Astrocyte (in vitro differentiated cells and primary cell): ENCODE data around the gene XDH. TPM values are rescaled to one million over a fixed set of nuclear protein-coding genes. Genes with fewer than 3 reads are reported as not detected.

Experiments
- DNase-seq: peaks from one replicate; pipeline ENCODE4 v3.0.0-alpha.2; 2010; ENCODE audit warnings: low read depth
- FAIRE-seq: peaks from 2 replicates; lab custom pipeline; 2011; peaks lifted over from hg19 to GRCh38; lab: Jason Lieb, UNC
- H2AFZ ChIP-seq: 2 replicates; pipeline ENCODE4 v1.6.0; 2012; ENCODE audit warnings: low read depth, low read length, inconsistent platforms
- H3K27ac ChIP-seq: 2 replicates; pipeline ENCODE4 v1.5.1; 2011; ENCODE audit warnings: low read depth, low read length, inconsistent platforms
- H3K27me3 ChIP-seq: 2 replicates; pipeline ENCODE4 v1.6.0; 2011; ENCODE audit warnings: low read length, inconsistent platforms; ENCODE audit not compliant: insufficient read depth
- H3K36me3 ChIP-seq: 2 replicates; pipeline ENCODE4 v1.5.1; 2011; ENCODE audit warnings: low read length, inconsistent platforms; ENCODE audit not compliant: insufficient read depth
- H3K4me1 ChIP-seq: 2 replicates; pipeline ENCODE4 v1.5.1; 2011; ENCODE audit warnings: low read length, inconsistent platforms; ENCODE audit not compliant: insufficient read depth
- H3K4me2 ChIP-seq: 2 replicates; pipeline ENCODE4 v1.6.0; 2012; ENCODE audit warnings: low read length, inconsistent platforms
- H3K4me3 ChIP-seq: 2 replicates; pipeline ENCODE4 v1.5.1; 2011; ENCODE audit warnings: low read depth, mild to moderate bottlenecking, low read length, inconsistent platforms; ENCODE audit not compliant: insufficient read depth
- H3K79me2 ChIP-seq: 2 replicates; pipeline ENCODE4 v1.6.0; 2012; ENCODE audit warnings: mild to moderate bottlenecking, low read length, inconsistent platforms; ENCODE audit not compliant: insufficient read depth
- H3K9ac ChIP-seq: 2 replicates; pipeline ENCODE4 v1.6.0; 2012; ENCODE audit warnings: mild to moderate bottlenecking, low read length, inconsistent platforms
- H3K9me3 ChIP-seq: 2 replicates; pipeline ENCODE4 v1.5.1; 2012; ENCODE audit warnings: low read depth, mild to moderate bottlenecking, low read length, inconsistent platforms; ENCODE audit not compliant: insufficient read depth
- H4K20me1 ChIP-seq: 2 replicates; pipeline ENCODE4 v1.6.0; 2012; ENCODE audit warnings: low read length, inconsistent platforms; ENCODE audit not compliant: insufficient read depth
- H3K27ac Mint-ChIP-seq: one replicate; pipeline ENCODE4 v1.8.0; 2021; ENCODE audit warnings: mild to moderate bottlenecking, mixed read lengths; ENCODE audit not compliant: unreplicated experiment
- H3K27me3 Mint-ChIP-seq: one replicate; pipeline ENCODE4 v1.8.0; 2021; ENCODE audit warnings: low read depth, mixed read lengths; ENCODE audit not compliant: unreplicated experiment
- H3K36me3 Mint-ChIP-seq: one replicate; pipeline ENCODE4 v1.8.0; 2021; ENCODE audit warnings: low read depth, mixed read lengths; ENCODE audit not compliant: unreplicated experiment
- H3K4me1 Mint-ChIP-seq: one replicate; pipeline ENCODE4 v1.8.0; 2021; ENCODE audit warnings: low read depth, mixed read lengths; ENCODE audit not compliant: unreplicated experiment
- H3K4me3 Mint-ChIP-seq: one replicate; pipeline ENCODE4 v1.8.0; 2021; ENCODE audit warnings: mild to moderate bottlenecking, moderate library complexity, mixed read lengths; ENCODE audit not compliant: unreplicated experiment
- H3K9me3 Mint-ChIP-seq: one replicate; pipeline ENCODE4 v1.8.0; 2021; ENCODE audit warnings: mild to moderate bottlenecking, mixed read lengths; ENCODE audit not compliant: unreplicated experiment
- EZH2 ChIP-seq: IDR thresholded peaks from 2 replicates; pipeline ENCODE4 v1.6.1; 2012; ENCODE audit warnings: mild to moderate bottlenecking, low read length, inconsistent platforms; ENCODE audit not compliant: insufficient read depth
- total RNA-seq: library from RNA; stranded (reverse); gene quantifications from 2 replicates; pipeline ENCODE4 v1.2.1, GENCODE V29; 2021
- TF ChIP-seq, protein P1 (sequence below): IDR thresholded peaks from 2 replicates; pipeline ENCODE4 v1.5.1; 2011; ENCODE audit warnings: low read depth, mild to moderate bottlenecking, inconsistent platforms, low read length, moderate library complexity; ENCODE audit not compliant: insufficient read depth

Gene XDH
- total RNA-seq, 1 donor from 2014 or later = 2.2 TPM

DNA sequence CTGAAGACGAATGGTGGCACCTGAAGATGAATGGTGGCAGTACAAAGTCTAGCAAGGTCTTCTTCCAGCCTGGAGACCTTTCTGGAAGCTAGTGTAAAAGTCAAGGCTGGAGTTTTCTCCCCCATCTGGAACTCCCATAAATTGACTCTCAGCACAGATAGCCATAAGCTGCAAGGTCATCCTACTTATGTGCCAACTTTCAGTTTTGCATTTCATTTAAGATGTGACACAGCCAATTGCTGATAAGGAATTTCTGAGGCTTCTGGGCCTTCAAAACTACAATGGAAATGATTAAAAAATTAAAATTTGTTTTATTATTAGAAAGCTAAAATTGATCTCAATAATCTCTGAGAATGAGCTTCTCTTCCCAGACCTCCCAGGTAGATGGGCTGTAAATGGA is 10.2 kb downstream of the XDH start:
- peaks cover 2% of the 10 kb centered on the region for H3K9me3 Mint-ChIP-seq
- no peak overlapping the region for H3K4me2 ChIP-seq
- no peak overlapping the region for H3K27ac ChIP-seq
- no peaks in the 10 kb centered on the region for H3K36me3 Mint-ChIP-seq
- H3K36me3 ChIP-seq = no peaks in the 10 kb centered on the region
- TF ChIP-seq, protein P1, sequence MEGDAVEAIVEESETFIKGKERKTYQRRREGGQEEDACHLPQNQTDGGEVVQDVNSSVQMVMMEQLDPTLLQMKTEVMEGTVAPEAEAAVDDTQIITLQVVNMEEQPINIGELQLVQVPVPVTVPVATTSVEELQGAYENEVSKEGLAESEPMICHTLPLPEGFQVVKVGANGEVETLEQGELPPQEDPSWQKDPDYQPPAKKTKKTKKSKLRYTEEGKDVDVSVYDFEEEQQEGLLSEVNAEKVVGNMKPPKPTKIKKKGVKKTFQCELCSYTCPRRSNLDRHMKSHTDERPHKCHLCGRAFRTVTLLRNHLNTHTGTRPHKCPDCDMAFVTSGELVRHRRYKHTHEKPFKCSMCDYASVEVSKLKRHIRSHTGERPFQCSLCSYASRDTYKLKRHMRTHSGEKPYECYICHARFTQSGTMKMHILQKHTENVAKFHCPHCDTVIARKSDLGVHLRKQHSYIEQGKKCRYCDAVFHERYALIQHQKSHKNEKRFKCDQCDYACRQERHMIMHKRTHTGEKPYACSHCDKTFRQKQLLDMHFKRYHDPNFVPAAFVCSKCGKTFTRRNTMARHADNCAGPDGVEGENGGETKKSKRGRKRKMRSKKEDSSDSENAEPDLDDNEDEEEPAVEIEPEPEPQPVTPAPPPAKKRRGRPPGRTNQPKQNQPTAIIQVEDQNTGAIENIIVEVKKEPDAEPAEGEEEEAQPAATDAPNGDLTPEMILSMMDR = no peak
- TF ChIP-seq EZH2 = no peak
- H3K4me1 ChIP-seq = peaks cover 14% of the 10 kb centered on the region
- no peak for DNase-seq
- no peak overlapping the region for H3K4me3 ChIP-seq
- FAIRE-seq = no peak
- peaks cover 19% of the 10 kb centered on the region for H3K4me1 Mint-ChIP-seq
- H2AFZ ChIP-seq = no peak overlapping the region
- no peak overlapping the region for H3K9ac ChIP-seq
- H3K27me3 ChIP-seq = no peaks in the 10 kb centered on the region
- no peaks in the 10 kb centered on the region for H4K20me1 ChIP-seq
- H3K79me2 ChIP-seq = no peaks in the 10 kb centered on the region
- no peaks in the 10 kb centered on the region for H3K27me3 Mint-ChIP-seq
- H3K9me3 ChIP-seq = no peaks in the 10 kb centered on the region
- H3K27ac Mint-ChIP-seq = no peak overlapping the region
- H3K4me3 Mint-ChIP-seq = no peak overlapping the region

DNA sequence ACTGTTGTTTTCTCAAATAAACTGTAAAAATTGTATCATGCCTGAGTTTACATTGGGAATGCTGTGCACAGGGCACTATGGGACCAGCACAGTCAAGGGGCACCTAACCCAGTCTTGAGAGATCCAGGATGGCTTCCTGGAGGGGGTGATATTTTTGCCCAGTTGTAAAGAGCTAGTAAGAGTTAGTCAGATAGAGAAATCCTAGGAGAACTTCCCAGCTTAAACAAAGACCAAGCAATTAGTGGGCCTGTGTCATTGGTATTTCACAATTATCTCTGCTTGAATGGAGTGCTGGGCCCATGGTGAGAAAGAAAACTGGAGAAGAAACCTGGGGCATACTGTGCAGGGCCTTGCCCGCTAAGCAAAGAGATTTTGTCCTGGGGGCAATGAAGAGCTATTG is 12.2 kb downstream of the XDH start:
- Histone ChIP-seq H3K4me3 (peak overlapping the region; percentile 0), H3K79me2 (no peaks in the 10 kb centered on the region), H3K36me3 (no peaks in the 10 kb centered on the region), H4K20me1 (no peaks in the 10 kb centered on the region), H3K9me3 (no peaks in the 10 kb centered on the region), H3K27me3 (no peaks in the 10 kb centered on the region), H3K27ac (peak overlapping the region; percentile 68), H3K4me1 (peaks cover 14% of the 10 kb centered on the region), H2AFZ (no peak overlapping the region), H3K4me2 (peak overlapping the region; percentile 57), H3K9ac (peak overlapping the region; percentile 22)
- Mint-ChIP-seq H3K27me3 (no peaks in the 10 kb centered on the region), H3K4me3 (peak overlapping the region; percentile 29), H3K4me1 (peaks cover 19% of the 10 kb centered on the region), H3K9me3 (peaks cover 7% of the 10 kb centered on the region), H3K27ac (peak overlapping the region; percentile 94), H3K36me3 (no peaks in the 10 kb centered on the region)
- FAIRE-seq = no peak
- TF ChIP-seq, protein P1 = no peak
- no peak for TF ChIP-seq EZH2
- DNase-seq = peak; percentile 8

DNA sequence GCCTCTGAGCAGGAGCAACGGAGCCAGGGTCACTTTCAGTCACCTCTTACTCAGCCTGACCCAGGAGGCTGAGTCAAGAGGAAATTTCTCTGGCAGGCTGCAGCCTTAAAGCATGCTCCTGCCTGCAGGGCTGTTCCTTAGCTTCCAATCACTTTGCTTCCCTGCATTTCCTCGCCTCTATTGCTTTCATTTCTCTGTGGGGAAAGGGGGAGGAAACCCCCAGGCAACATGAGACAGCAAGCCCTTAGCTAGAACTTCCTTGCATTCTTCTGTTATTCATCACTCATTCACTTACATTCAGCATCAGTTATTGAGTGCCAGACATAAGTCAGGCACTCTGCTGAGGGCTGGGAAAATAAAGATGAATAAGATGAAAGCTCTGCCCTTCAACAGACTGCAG is 13.0 kb downstream of the XDH start:
- Mint-ChIP-seq H3K27me3 (no peaks in the 10 kb centered on the region), H3K36me3 (no peaks in the 10 kb centered on the region), H3K4me3 (no peak overlapping the region), H3K4me1 (peaks cover 19% of the 10 kb centered on the region), H3K9me3 (peaks cover 7% of the 10 kb centered on the region), H3K27ac (peak overlapping the region; percentile 94)
- FAIRE-seq (peak; percentile 97), DNase-seq (peak; percentile 95)
- Histone ChIP-seq H3K4me3 (peak overlapping the region; percentile 0), H4K20me1 (no peaks in the 10 kb centered on the region), H3K79me2 (no peaks in the 10 kb centered on the region), H3K36me3 (no peaks in the 10 kb centered on the region), H3K4me1 (peaks cover 14% of the 10 kb centered on the region), H3K9me3 (no peaks in the 10 kb centered on the region), H2AFZ (no peak overlapping the region), H3K9ac (peak overlapping the region; percentile 25), H3K27me3 (no peaks in the 10 kb centered on the region), H3K27ac (peak overlapping the region; percentile 68), H3K4me2 (peak overlapping the region; percentile 57)
- TF ChIP-seq, protein P1 = no peak
- TF ChIP-seq EZH2 = no peak
